Activated effector memory CD4-positive, alpha-beta T cell treated with Interleukin-2 at 50 U/mL for 16 hours (primary cell): ENCODE data around the gene SOWAHC.

Source experiments
- DNase-seq: peaks from one replicate; pipeline ENCODE4 v3.0.0-alpha.2; 2020

Gene SOWAHC

DNA sequence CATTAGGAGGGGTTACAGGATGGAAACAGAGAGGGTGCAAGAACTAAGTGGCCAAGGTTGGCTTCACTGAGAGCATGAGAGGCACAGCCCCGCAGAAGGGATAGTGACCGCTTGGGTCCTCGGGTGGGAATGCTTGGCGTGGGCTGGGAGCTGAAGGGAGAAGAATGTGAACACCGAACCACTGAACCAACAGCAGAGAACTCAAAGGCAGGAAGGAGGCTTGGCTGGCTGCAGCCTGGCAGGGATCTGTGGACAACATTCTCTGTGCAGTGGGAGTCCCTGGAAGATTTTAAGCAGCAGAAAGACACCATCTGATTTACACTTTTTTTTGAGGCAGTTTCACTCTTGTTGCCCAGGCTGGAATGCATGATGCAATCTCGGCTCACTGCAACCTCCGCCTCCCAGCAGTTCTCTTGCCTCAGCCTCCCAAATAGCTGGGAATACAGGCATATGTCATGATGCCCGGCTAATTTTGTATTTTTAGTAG, 33.9 kb downstream of the SOWAHC start:
- no peak for DNase-seq

GRCh38 chr2:109649736-109650695, 35.9 kb downstream of the SOWAHC start:
- no peak for DNase-seq

- DNase-seq: no peak
These were observed 40.3 kb downstream of the SOWAHC start for GRCh38 chr2:109654326-109655050.

- no peak for DNase-seq
These were observed 41.1 kb downstream of the SOWAHC start for GRCh38 chr2:109655287-109655686.

- no peak for DNase-seq
These were observed 45.4 kb downstream of the SOWAHC start for GRCh38 chr2:109659396-109660045.

DNA sequence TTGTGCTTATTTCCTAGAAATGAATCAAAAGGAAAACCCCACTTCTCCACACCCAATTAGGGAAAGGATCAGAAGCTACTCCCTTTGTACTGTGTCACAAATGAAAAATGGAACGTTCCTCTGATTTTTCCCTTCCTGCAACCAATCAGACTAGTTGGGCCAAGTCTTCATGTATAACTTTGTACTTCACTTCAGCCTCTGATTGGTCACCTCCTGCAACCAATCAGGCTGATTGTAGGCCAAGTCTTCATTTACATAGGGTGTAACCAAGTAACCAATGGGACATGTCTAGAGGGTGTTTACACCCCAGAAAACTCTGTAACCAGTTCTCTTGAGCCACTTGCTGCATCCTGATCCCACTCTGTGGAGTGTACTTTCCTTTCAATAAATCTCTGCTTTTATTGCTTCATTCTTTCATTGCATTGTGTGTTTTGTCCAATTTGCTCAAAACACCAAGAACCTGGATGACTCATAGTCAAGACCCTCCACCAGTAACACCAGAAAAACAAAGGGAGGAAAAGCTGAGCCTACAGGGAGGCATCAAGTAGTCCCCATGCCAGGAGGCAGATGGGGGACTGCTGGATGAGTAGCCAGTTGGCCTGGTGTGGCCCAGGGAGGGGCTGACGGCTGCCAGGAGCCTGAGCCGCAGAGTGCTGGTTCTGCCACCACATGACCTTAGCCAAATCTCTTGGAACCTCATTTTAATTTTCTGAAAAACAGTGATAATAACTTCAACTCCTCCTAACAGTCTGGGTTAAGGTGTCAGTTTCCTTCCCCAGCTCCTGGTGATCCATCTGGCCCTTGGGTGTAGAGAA, 46.1 kb downstream of the SOWAHC start:
- no peak for DNase-seq

- DNase-seq: no peak
These were observed 48.7 kb downstream of the SOWAHC start for GRCh38 chr2:109662889-109663288.

GRCh38 chr2:109663721-109664120, 49.6 kb downstream of the SOWAHC start:
- DNase-seq: no peak

DNA sequence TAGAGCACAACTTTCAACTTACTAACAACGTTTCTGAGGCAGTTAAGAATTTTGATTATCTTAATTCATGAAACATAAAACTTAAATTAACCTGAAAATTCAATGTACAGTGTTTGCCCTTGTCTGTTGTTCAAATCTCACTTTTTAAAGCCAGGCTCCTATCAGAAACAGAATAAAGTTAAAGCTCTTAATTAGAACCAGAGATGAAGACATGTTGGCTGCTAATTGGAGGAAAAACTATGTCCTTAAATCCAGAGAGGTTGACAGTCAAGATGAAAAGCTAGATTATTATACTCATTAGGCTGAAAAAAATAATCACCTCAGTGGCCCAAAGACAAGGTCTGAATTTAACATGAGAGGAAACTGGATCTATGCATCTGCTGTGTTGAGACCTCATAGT, 52.3 kb downstream of the SOWAHC start:
- no peak for DNase-seq
